GM10266 (cell line): ENCODE results near the gene LACTBL1.

ENCODE experiments used
- DNase-seq: peaks from one replicate; pipeline ENCODE4 v3.0.0; 2012; ENCODE audit errors: extremely low spot score
- TF ChIP-seq, protein P1 (sequence below): IDR thresholded peaks from 2 replicates; pipeline ENCODE4 v1.5.1; 2012; ENCODE audit warnings: mild to moderate bottlenecking, low read depth; ENCODE audit not compliant: control insufficient read depth, insufficient read depth; ENCODE audit errors: missing control alignments

LACTBL1 gene

DNA sequence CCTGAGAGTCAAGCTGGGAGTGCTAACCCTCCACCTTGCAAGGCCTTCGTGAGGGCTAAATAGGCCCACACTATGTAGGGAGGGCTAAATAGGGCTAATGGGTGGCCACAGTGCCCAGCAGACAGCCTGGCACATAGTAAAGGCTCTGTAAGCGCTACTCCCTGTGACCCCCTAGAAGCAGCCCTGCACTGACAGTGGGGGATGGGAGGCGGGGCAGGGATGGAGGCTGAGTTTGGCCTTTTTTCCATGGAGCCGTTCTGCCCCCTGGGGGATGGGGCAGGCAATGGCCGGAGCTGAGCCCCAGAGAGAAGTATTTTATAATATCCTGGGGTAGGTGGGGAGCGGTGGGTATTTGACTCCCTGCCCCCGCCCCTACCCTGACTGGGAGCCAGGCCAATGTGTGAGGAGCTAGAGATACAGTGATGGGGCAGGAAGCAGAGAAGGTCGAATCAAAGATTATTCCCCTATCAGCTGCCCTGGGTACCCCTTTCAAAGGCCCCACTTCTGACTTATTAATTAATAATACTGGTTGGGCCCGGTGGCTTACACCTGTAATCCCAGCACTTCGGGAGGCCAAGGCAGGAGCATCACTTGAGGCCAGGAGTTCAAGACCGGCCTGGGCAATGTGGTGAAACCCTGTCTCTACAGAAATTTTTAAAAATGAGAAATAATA lies 42.3 kb downstream of the LACTBL1 start:
- TF ChIP-seq, protein P1, sequence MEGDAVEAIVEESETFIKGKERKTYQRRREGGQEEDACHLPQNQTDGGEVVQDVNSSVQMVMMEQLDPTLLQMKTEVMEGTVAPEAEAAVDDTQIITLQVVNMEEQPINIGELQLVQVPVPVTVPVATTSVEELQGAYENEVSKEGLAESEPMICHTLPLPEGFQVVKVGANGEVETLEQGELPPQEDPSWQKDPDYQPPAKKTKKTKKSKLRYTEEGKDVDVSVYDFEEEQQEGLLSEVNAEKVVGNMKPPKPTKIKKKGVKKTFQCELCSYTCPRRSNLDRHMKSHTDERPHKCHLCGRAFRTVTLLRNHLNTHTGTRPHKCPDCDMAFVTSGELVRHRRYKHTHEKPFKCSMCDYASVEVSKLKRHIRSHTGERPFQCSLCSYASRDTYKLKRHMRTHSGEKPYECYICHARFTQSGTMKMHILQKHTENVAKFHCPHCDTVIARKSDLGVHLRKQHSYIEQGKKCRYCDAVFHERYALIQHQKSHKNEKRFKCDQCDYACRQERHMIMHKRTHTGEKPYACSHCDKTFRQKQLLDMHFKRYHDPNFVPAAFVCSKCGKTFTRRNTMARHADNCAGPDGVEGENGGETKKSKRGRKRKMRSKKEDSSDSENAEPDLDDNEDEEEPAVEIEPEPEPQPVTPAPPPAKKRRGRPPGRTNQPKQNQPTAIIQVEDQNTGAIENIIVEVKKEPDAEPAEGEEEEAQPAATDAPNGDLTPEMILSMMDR, result peak; percentile 65
- peak; percentile 69 for DNase-seq

DNA sequence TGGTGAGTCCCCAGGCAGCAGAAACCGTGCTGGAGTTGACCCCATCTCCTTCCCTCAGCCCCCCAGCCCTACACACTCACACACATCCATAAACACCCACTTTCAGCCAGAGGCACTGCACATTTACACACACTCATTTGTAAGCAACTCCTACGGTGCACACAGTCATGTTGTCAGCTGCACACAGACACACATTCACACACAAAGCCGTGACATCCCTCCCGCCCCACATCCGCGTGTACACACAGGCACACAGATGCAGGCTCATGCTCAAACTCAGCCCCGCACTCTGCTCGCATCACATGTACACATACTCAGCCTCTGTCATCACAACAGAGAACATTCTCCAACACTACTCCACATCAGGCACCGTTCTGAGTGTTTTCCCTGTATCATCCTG lies 47.6 kb downstream of the LACTBL1 start:
- no peak for DNase-seq
- TF ChIP-seq, protein P1, result no peak

DNA sequence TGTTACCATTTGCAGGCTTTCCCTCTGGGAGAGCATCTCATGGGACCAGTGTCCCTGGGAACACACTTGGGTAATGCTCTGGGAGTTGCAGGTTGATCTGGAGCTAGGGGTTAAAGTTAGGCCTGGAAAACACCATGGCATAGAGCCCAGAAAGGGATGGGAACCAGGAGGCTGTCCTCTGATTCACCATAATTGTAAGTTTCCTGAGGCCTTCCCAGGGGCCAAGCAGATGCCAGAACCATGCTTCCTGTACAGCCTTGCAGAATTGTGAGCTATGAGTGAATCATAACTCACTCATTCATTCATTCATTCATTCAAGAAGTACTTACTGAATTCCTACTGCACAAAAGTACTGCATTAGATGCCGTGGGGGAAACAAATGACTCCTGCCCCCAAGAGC lies 50.0 kb downstream of the LACTBL1 start:
- TF ChIP-seq, protein P1, result no peak
- no peak for DNase-seq

DNA sequence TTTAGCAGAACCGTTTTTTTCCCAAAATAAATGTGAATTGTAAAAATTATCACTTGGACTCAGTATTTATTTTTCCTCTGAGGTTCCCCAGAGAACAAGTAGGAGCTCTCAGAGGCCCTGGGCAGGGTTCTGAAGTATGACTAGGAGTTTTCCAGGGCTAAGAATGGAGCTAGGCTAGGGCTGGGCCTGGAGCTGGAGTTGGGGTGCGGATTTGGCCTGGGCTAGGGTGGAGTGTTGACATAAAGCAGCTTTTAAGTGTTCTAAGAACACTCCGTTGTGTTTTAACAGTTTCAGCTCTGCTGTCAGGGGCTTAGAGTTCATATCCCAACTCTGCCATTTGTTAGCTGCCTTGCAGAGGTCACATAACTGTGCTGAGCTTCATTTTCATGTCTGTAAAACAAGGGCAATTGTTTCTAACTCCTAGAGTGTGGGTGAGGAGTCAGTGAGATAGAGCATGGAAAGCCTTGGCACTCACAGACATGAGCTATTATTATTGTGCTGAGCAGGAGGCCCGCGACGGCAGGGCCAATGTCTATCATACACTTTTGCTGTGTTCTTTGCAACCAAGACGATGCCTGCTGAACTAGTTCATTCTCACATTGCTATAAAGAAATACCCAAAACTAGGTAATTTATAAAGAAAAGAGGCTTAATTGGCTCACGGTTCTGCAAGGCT lies 51.1 kb downstream of the LACTBL1 start:
- TF ChIP-seq, protein P1, result no peak

DNA sequence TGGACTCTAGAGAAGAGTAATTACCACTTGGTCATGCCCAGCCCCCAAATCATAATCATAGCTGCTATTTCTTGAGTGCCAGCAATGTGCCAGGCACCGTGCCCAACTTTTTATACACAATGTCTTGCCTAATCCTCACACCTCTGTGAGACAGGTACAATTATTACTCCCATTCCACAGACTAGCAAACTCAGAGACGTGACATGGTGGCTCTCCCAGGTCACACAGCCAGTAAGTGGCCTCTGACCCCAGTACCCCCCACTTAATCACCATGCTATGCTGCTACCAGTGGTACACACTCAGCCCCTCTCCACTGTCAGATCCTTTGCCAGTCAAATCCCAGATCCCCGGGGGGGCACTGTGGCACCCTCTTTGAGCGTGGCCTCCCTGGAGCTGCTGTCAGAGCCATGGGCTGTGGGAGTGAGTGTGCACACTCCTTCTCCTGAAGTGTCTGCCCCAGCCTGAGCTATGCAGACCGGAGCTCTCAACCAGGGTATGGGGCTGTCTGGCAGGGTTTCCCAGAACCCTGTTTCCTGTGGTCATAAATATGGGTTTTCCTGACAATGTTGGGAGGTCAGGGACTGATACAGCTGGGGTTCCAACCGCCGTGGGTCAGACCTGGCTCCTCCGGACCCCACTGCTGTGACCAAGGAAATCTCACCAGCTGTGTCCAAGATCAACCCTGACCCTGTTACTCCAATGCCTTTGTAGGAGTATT lies 51.8 kb downstream of the LACTBL1 start:
- no peak for DNase-seq
- TF ChIP-seq, protein P1, result no peak

More for the DNA sequence above, 51.1 kb downstream of the LACTBL1 start:
- no peak for DNase-seq

DNA sequence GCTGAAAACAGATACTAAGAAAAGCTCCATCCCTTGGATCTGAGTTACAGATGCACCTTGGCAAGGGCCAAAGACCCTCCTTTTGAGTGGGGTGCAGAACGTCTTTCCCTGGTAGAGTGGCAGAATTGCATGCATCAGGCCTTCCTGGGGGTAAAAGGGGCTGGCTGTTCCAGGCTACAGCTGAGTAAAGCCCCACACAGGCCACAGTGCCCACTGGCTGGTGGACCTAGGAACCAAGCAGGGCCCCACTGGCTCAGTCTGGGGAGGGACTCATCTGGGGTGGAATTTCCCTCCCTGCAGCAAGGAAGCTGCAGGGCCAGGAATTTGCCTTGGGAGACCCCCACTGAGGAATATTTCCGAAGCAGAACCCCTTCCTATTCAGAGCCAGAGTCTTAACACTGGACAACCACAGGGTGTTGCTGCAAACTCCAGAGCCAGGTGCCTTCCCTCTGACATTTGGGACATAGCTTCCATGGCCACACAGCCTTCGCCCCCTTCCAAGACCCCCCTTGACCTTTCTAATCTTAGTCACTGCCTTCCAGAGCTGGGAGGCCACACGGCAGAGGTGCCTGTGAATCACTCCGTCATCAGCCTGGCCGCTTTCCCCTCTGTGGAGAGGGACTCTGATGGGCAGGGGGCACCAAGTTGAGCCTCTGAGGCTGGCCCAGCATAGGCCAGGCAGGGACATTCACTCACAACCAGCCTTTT lies 52.5 kb downstream of the LACTBL1 start:
- no peak for DNase-seq
- TF ChIP-seq, protein P1, result no peak
